GM19193 (cell line): ENCODE measurements around the gene EGR1.
A peak's percentile ranks its signal among the peaks of the same experiment; 100 is the strongest.

Experiments used
- POLR2A ChIP-seq: IDR thresholded peaks from 4 replicates; pipeline ENCODE4 v1.6.1; 2011; ENCODE audit not compliant: insufficient read depth, insufficient read length; ENCODE audit errors: extremely low read depth

The EGR1 gene

DNA sequence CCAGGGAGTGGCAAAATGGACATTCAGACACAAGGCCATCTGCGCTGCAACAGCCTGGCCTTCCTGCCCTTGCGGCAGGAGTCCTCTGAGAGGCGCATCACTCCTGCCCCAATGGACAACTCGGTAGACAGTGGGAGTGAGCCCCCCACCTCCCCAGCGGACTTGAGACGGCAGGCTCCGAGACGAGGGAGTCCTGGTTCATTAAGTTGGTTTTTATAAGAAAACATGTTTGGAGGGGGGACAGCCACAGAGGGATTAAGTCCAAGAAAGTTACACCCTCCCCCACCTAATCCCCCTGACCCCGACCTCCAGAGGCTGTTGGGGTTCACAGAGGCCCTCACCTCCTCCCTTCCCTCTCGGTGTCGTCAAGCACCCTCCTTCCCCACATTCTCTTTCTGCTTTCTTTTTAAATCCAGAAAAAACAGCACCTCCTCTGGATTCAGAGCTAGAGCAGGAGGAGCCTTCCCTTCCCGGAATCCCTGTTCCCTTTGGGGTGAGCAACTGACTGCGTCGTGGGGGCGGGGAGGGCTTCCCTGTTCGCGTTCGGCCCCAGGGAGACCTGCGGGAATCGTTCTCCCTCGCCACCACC is 1.8 kb upstream of the EGR1 start:
- no peak for TF ChIP-seq POLR2A

DNA sequence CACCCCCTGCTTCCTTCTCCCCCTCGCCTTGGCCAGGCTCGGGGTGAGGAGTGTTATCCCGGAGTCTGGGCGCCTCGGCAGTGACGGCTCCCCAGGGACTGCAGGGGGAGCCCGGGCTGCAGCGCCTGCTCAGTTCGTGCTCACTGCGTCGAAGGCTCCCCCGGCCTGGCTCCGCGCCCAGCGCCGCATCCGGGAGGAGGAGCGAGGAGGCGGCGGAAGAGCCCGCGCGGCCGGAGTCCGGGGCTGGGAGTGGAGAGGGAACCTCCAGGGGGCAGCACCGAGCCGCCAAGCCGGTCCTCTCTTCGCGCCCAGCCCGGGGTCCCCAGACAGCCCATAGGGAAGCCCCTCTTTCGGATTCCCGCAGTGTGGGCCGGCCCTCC is 1.3 kb upstream of the EGR1 start:
- TF ChIP-seq POLR2A, result peak; percentile 63

DNA sequence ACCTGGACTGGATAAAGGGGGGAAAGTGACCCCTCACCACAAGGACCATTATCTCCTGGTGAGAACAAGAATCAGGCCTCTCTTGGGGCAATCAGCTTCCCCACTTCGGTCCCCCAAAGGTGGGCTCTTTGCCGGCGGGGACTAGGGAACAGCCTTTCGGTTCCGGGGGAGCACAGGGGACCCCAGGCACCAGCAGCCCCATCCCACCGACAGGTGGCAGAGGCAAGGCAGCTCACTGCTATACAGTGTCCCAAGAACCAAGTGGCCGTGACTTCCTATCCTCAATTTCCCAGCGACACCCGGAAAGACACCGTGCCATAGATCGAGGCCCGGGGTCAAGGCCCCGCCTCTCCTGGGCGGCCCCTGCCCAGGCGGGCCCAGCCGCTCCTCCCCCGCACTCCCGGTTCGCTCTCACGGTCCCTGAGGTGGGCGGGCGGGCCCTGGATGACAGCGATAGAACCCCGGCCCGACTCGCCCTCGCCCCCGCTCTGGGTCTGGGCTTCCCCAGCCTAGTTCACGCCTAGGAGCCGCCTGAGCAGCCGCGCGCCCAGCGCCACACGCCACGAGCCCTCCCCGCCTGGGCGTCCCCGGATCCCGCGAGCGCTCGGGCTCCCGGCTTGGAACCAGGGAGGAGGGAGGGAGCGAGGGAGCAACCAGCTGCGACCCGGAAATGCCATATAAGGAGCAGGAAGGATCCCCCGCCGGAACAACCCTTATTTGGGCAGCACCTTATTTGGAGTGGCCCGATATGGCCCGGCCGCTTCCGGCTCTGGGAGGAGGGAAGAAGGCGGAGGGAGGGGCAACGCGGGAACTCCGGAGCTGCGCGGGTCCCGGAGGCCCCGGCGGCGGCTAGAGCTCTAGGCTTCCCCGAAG is 655 bp upstream of the EGR1 start:
- peak; percentile 68 for TF ChIP-seq POLR2A

DNA sequence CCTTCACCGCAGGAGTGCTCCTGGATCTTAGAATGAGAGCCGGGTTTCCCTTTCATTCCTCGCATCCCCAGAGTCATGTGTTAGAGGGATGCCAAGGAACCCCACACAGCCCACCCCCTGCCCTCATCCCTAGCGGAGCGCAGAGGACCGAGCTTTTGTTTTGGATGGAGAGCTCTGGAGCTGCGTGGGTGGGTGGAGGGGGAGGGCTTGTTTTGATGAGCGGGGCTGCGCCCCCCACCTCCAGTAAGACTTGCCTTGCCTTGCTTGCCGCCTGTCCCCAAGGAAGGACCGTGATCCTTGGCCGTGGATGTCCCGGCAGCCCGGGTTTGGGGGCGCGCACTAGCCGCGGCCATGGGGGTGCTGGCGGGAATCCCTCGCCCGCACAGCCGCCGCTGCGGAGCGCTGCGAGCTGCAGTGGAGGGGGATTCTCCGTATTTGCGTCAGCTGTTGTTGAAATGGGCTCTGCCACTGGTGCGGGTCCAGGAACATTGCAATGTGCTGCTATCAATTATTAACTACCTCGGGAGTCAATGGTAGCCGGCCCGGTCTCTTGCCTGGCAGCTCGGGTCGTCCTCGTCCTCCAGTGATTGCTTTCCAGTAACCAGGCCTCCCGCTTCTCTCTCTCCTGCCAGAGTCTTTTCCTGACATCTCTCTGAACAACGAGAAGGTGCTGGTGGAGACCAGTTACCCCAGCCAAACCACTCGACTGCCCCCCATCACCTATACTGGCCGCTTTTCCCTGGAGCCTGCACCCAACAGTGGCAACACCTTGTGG is 1.0 kb downstream of the EGR1 start:
- TF ChIP-seq POLR2A, result peak; percentile 2

GRCh38 chr5:138466900-138467710 is 1.8 kb downstream of the EGR1 start:
- TF ChIP-seq POLR2A, result peak; percentile 37

GRCh38 chr5:138467711-138468132 is 2.4 kb downstream of the EGR1 start:
- no peak for TF ChIP-seq POLR2A

- no peak for TF ChIP-seq POLR2A
These were observed 3.1 kb downstream of the EGR1 start for GRCh38 chr5:138468133-138468965.

DNA sequence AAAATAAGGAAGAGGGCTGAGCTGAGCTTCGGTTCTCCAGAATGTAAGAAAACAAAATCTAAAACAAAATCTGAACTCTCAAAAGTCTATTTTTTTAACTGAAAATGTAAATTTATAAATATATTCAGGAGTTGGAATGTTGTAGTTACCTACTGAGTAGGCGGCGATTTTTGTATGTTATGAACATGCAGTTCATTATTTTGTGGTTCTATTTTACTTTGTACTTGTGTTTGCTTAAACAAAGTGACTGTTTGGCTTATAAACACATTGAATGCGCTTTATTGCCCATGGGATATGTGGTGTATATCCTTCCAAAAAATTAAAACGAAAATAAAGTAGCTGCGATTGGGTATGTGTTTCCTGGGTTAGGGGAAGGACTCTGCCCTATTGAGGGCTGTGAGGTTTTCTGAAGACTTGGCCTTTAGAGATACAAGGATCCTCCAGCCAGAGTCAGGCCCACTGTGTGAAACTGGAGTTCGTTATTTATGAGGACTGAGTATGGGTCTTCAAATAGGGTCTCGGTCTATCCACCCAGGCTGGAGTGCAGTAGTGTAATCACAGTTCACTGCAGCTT is 3.8 kb downstream of the EGR1 start:
- no peak for TF ChIP-seq POLR2A

GRCh38 chr5:138469540-138470321 is 4.5 kb downstream of the EGR1 start:
- TF ChIP-seq POLR2A, result peak; percentile 31

DNA sequence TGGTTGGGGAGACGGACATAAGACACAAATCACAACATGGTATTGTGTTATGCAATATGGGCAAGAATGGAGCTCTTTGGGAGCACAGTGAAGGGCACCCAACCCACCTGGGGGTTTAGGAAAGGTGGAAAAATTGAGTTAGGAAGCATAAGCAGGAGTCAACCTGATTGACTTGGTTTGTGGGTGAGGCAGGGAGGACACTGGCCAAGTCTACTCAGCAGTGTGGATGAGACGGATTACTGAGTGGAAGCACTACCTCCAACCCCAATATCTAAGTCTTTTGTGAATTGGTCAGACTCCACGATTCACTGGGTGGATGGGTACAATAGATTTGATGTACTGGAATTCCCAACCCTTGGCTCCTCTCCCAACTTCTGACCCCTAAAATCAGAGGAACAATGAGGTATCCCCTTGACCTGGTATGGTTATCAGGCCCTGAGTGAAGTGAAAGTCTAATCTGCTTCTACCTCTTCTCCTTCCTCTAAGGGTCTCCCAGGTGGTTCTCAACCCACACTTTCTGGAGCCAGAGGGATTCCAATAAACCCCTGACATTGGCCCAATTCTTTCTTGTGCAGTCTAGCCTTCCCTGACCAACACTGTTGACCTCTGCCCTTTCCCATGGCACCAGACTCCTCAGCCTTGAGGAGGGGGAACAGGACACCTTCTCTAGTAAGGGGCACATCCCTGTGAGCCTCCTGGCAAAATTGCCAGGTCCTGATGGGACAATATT is 5.2 kb downstream of the EGR1 start:
- TF ChIP-seq POLR2A, result no peak

DNA sequence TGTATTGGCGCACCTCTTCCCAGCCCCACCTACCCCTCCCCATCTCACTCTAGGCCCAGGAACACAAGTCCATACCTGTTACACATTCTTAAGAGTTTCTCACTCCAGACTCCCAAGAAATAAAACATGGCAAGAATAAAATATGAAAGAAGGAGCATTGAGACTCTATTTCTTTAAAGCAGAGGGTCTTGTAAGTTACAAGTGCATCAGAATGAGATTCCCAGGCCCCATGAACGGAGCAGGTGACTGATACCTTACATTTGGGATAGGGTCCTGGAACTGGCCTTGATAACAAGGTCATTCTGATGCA is 5.7 kb downstream of the EGR1 start:
- no peak for TF ChIP-seq POLR2A

- TF ChIP-seq POLR2A, result no peak
These were observed 7.1 kb downstream of the EGR1 start for GRCh38 chr5:138472353-138472752.

GRCh38 chr5:138476918-138477317 is 11.6 kb downstream of the EGR1 start:
- no peak for TF ChIP-seq POLR2A

- TF ChIP-seq POLR2A, result no peak
These were observed 17.4 kb downstream of the EGR1 start for GRCh38 chr5:138482638-138483037.
